ENCODE measurements around the gene CDK2. TPM values are rescaled to one million over a fixed set of nuclear protein-coding genes. Genes with fewer than 3 reads are reported as not detected.
"Not testable (repeated sequence)": the region's sequence is repeated elsewhere in the genome, so short reads cannot be mapped to it uniquely, and the experiment has no call there.

Gene CDK2
- total RNA-seq, 1 donor = 6.9 TPM

DNA sequence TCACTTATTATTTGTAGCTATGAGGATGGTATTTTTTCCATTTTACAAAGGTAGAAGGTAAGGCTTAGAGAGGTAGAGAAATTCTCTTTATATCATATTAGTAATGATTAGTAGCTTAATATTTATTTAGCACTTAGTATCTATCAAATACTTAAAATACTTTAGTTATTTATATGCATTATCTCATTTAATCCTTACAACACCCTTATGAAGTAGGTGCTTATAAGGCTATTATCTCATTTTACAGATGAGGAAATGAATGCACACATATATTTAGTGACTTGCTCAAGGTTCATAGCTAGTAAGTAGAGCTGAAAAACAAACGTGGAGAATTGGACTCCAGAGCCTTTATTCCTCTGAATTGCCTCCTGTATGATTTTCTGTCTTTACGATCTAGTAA is 18.2 kb downstream of the CDK2 start:
- Histone ChIP-seq H3K9me3 (ENCODE audit: low read depth, low read length) (no peaks in the 10 kb centered on the region), H3K27me3 (ENCODE audit: insufficient read depth, low read length) (no peaks in the 10 kb centered on the region), H3K4me3 (ENCODE audit: low read length) (no peak overlapping the region), H3K4me1 (ENCODE audit: insufficient read depth, low read length) (peaks cover 27% of the 10 kb centered on the region)

DNA sequence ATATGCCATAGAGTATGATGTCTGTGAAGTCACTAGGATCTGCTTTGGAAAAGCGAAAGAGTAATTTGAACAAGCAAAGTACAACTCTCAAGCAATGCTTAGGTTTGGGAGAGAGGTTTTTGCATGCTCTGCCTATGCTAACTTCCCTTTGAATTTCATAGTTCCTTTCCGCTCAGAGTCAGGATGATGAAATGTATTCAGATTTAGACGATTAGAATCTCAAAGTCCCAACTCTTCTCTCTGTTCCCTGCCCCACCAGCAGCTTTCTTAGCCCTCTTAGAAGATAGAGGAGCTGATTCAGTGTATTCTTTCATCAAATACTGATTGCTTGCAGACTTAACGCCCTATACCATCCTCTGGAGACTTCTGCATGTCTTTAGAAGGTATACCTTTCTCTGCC is 18.7 kb downstream of the CDK2 start:
- H3K27me3 ChIP-seq (ENCODE audit: insufficient read depth, low read length) = no peaks in the 10 kb centered on the region
- no peak overlapping the region for H3K4me3 ChIP-seq (ENCODE audit: low read length)
- H3K9me3 ChIP-seq (ENCODE audit: low read depth, low read length) = no peaks in the 10 kb centered on the region
- H3K4me1 ChIP-seq (ENCODE audit: insufficient read depth, low read length) = peaks cover 27% of the 10 kb centered on the region

DNA sequence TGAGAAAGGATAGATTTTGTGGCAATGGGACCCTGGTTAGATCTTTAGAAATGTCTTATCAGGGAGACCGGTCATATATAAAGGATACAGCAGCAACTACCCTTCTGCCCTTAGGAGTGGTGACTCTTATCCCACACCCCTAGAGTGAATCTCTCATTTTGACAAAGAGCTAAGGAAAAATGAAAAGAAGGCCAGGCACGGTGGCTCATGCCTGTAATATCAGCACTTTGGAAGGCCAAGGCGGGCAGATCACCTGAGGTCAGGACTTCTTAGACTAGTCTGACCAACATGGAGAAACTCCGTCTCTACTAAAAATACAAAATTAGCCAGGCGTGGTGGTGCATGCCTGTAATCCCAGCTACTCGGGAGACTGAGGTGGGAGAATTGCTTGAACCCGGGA is 19.3 kb downstream of the CDK2 start:
- not testable (repeated sequence) for H3K9me3 ChIP-seq (ENCODE audit: low read depth, low read length); H3K4me3 ChIP-seq (ENCODE audit: low read length); H3K27me3 ChIP-seq (ENCODE audit: insufficient read depth, low read length)
- peaks cover 27% of the 10 kb centered on the region for H3K4me1 ChIP-seq (ENCODE audit: insufficient read depth, low read length)

DNA sequence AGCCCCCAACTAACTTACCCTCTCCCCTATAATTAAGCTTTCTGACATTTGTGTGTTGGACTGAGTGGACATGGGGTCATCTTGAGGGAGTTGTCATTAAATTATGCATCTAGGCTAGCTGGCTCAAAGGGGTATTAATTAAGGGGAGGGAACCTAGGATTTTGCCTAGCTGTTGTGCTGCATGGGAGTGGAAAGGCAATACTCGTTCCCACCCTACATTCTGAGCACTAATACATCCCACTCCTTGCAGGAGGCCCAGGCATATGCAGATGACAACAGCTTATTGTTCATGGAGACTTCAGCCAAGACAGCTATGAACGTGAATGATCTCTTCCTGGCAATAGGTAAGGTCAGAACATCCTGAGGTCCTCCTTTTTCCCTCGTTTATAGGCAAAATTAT is 24.5 kb downstream of the CDK2 start:
- H3K4me1 ChIP-seq (ENCODE audit: insufficient read depth, low read length) = peaks cover 3% of the 10 kb centered on the region
- no peak overlapping the region for H3K4me3 ChIP-seq (ENCODE audit: low read length)
- no peaks in the 10 kb centered on the region for H3K27me3 ChIP-seq (ENCODE audit: insufficient read depth, low read length)
- H3K9me3 ChIP-seq (ENCODE audit: low read depth, low read length) = no peaks in the 10 kb centered on the region

DNA sequence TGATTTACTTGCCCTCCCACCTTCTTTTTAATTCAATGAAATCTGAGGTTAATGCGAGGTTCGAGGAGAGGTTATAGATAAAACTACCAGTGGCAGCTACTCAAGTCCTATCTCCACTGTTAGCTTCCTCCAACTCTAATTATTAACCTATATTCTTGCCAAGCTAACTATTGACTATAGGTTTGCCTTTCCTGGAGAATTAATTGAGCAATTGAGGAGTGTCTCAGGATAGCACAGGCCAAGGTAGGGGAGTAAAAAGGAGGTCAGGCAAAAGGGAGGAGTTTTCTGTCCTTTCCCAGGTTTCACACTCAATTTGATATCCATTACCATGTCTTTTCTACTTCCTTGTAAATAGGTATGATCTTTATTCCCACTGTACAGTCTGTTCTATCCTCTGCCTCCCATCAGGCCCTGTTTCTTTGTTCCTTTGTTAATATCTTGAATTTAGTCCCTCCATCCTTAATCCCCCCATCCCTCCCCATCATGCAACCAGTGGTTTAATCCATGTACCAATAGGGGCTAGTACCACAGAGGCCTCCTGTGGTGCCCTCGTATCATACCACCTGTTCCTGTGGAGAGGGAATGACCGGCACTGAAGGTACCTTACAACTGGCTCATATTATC is 26.7 kb downstream of the CDK2 start:
- no peaks in the 10 kb centered on the region for H3K9me3 ChIP-seq (ENCODE audit: low read depth, low read length)
- H3K4me1 ChIP-seq (ENCODE audit: insufficient read depth, low read length) = peaks cover 24% of the 10 kb centered on the region
- H3K4me3 ChIP-seq (ENCODE audit: low read length) = no peak overlapping the region
- H3K27me3 ChIP-seq (ENCODE audit: insufficient read depth, low read length) = no peaks in the 10 kb centered on the region

DNA sequence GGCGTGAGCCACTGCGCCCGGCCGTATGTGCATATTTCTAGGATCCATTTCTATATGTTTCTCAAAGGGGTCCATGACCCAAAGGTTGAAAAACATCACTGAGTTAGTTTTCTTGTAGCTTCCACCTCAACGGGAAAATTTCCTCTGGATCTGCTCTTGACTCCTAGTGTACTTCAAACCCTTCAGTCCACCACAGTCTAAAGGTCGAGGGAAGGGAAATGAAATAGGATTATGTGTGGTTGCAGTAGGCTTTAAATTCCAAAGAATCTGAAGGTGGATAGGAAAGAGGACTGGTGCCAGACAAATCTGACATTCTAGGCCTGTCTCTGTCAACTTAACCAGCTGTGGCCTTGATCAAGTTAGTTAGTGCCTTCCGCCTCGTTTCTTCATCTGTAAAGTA is 28.7 kb downstream of the CDK2 start:
- Histone ChIP-seq H3K4me1 (ENCODE audit: insufficient read depth, low read length) (peaks cover 24% of the 10 kb centered on the region), H3K4me3 (ENCODE audit: low read length) (no peak overlapping the region), H3K27me3 (ENCODE audit: insufficient read depth, low read length) (no peaks in the 10 kb centered on the region), H3K9me3 (ENCODE audit: low read depth, low read length) (no peaks in the 10 kb centered on the region)

DNA sequence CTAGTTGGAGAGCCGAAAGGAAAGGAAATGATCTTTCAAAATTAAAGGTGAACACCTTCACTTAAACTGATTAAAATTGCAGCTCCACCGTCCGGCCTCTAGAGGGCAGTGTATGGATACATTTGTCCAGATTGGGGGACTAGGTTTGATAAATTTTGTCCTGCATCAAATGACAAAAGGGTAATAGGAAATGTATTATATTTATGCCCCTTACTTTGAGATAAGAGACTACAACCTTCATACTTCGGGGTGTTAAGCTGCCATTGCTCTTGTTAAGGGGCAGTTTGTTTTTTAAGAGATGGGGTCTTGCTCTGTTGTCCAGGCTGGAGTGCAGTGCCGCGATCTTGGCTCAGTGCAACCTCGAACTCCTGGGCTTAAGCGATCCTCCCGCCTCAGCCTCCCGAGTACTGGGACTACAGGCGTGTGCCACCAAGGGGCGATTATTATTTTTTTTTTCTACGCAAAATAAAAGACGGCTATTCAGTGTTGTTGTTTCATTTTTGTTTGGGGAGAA is 29.6 kb downstream of the CDK2 start:
- no peaks in the 10 kb centered on the region for H3K9me3 ChIP-seq (ENCODE audit: low read depth, low read length)
- H3K27me3 ChIP-seq (ENCODE audit: insufficient read depth, low read length) = no peaks in the 10 kb centered on the region
- peak overlapping the region; percentile 41 for H3K4me3 ChIP-seq (ENCODE audit: low read length)
- peaks cover 24% of the 10 kb centered on the region for H3K4me1 ChIP-seq (ENCODE audit: insufficient read depth, low read length)

DNA sequence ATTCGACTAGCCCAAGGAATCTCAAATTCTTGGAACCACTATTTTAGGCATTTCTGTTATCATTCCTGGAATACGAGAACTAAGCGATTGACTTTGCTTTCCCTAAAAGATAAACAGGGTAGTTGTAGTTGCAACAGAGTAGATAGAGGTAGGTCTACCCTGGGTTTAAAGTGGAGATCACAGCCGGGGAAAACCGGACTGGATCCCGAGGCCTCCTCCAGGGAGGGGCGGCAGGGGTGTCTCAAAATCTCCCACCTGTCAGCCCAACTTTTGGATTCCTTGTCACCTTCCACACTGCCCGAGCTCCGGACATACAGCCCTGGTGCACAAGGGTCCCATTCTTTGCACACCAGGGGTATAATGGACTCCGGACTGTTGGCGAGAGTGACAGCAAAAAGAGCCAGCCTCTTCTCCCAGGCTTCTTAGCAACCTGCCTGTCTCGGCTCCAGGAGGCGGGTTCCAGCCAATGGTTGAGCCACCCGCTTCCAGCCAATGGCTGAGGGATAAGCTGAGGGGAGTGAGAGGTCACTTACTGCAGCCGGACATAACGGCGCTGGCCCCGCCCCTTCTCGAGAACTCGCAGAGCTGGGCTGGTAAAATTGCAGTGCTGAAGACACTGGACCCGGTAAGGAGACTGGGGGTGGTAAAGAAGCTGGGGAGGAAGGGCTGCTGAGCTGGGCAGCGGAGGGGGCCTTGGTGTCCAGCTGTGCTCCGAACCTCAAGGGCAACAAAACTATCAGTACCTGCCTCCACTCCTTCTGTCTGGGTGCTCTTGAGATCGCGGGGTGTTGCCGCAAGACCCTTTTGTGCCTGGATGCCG is 30.3 kb downstream of the CDK2 start, which contains the start of gene SUOX:
Gene SUOX (plus strand): TSS at position 562 of the 820 bp plus-strand sequence. CDS start 4,946 bp downstream, outside the sequence.
- H3K9me3 ChIP-seq (ENCODE audit: low read depth, low read length) = no peaks in the 10 kb centered on the region
- peak within 1 kb of the TSS; percentile 41 for H3K4me3 ChIP-seq (ENCODE audit: low read length)
- no peaks in the 10 kb centered on the region for H3K27me3 ChIP-seq (ENCODE audit: insufficient read depth, low read length)
- peaks cover 24% of the 10 kb centered on the region for H3K4me1 ChIP-seq (ENCODE audit: insufficient read depth, low read length)

DNA sequence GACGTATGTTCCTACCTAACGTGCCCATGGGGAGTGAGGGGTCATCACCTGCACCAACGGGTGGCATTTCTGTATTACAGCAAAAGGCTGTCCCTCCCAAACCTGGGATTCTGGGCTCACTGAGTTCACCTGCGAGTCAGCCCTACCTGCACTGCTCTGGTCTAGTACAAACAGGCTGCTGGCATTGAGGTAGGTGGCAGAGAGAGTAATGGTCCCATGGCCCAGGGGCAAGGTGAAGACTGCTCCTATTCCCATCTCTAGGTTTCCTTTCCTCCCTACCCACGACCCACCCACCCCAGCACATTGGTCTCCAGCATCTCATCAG is 30.9 kb downstream of the CDK2 start:
- no peaks in the 10 kb centered on the region for H3K9me3 ChIP-seq (ENCODE audit: low read depth, low read length)

DNA sequence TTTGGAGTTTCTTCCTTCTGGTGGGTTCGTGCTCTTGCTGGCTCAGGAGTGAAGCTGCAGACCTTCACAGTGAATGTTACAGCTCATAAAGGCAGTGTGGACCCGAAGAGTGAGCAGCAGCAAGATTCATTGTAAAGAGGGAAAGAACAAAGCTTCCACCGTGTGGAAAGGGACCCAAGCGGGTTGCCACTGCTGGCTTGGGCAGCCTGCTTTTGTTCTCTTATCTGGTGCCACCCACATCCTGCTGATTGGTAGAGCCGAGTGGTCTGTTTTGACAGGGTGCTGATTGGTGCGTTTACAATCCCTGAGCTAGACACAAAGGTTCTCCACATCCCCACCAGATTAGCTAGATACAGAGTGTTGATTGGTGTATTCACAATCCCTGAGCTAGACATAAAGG is 32.9 kb downstream of the CDK2 start:
- not testable (repeated sequence) for H3K27me3 ChIP-seq (ENCODE audit: insufficient read depth, low read length); H3K9me3 ChIP-seq (ENCODE audit: low read depth, low read length); H3K4me3 ChIP-seq (ENCODE audit: low read length)
- H3K4me1 ChIP-seq (ENCODE audit: insufficient read depth, low read length) = peaks cover 24% of the 10 kb centered on the region

More for the DNA sequence above, 30.9 kb downstream of the CDK2 start:
- Histone ChIP-seq H3K4me3 (ENCODE audit: low read length) (peak overlapping the region; percentile 41), H3K27me3 (ENCODE audit: insufficient read depth, low read length) (no peaks in the 10 kb centered on the region), H3K4me1 (ENCODE audit: insufficient read depth, low read length) (peaks cover 24% of the 10 kb centered on the region)

DNA sequence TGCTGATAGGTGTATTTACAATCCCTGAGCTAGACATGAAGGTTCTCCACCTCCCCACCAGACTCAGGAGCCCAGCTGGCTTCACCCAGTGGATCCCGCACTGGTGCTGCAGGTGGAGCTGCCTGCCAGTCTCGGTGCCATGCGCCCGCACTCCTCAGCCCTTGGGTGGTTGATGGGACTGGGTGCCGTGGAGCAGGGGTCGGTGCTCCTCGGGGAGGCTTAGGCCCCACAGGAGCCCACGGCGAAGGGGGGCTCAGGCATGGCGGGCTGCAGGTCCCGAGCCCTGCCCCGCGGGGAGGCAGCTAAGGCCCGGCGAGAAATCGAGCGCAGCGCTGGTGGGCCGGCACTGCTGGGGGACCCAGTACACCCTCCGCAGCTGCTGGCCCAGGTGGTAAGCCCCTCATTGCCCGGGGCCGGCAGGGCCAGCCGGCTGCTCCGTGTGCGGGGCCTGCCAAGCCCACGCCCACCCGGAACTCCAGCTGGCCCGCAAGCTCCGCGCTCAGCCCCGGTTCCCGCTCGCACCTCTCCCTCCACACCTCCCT is 33.4 kb downstream of the CDK2 start:
- not testable (repeated sequence) for H3K27me3 ChIP-seq (ENCODE audit: insufficient read depth, low read length); H3K4me3 ChIP-seq (ENCODE audit: low read length); H3K9me3 ChIP-seq (ENCODE audit: low read depth, low read length)
- peaks cover 24% of the 10 kb centered on the region for H3K4me1 ChIP-seq (ENCODE audit: insufficient read depth, low read length)

DNA sequence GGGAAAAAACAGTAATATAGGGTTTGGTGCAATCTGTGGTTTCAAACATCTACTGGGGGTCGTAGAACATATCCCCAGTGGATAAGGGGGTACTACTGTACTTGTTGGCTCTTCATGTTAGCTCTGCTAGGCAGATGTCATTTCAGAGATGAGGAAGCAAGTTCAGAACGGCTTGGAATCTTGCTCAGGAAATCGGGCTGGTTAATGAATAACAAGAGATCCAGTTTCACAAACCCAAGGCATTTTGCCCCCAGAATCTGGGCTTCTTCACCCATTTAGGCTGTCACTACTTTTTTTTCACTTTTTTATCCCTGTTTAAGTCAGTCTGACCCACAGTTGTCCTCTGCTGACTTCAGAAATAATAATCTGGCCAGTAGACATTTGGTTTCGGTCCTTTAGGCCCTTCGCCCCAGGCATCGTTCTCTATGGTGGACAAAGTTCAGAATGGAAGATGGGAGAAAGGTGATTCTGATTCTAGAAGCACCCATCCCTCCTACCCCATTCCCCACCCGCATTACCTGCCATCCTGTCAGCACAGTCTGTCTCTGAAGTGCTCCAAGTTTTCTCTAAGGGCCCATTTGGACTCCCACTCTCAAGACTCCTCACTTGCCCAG is 35.0 kb downstream of the CDK2 start:
- H3K4me3 ChIP-seq (ENCODE audit: low read length) = no peak overlapping the region
- peaks cover 24% of the 10 kb centered on the region for H3K4me1 ChIP-seq (ENCODE audit: insufficient read depth, low read length)
- no peaks in the 10 kb centered on the region for H3K27me3 ChIP-seq (ENCODE audit: insufficient read depth, low read length)
- no peaks in the 10 kb centered on the region for H3K9me3 ChIP-seq (ENCODE audit: low read depth, low read length)

DNA sequence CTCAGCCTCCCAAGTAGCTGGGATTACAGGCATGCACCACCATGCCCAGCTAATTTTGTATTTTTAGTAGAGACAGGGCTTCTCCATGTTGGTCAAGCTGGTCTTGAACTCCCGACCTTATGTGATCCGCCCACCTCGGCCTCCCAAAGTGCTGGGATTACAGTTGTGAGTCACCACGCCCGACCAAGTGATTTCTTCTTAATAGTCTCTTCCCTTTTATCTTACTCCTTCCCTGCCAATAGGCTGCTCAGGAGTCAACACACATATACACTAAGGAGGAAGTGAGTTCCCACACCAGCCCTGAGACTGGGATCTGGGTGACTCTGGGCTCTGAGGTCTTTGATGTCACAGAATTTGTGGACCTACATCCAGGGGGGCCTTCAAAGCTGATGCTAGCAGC is 36.7 kb downstream of the CDK2 start:
- not testable (repeated sequence) for H3K27me3 ChIP-seq (ENCODE audit: insufficient read depth, low read length); H3K9me3 ChIP-seq (ENCODE audit: low read depth, low read length); H3K4me3 ChIP-seq (ENCODE audit: low read length)
- peaks cover 18% of the 10 kb centered on the region for H3K4me1 ChIP-seq (ENCODE audit: insufficient read depth, low read length)

DNA sequence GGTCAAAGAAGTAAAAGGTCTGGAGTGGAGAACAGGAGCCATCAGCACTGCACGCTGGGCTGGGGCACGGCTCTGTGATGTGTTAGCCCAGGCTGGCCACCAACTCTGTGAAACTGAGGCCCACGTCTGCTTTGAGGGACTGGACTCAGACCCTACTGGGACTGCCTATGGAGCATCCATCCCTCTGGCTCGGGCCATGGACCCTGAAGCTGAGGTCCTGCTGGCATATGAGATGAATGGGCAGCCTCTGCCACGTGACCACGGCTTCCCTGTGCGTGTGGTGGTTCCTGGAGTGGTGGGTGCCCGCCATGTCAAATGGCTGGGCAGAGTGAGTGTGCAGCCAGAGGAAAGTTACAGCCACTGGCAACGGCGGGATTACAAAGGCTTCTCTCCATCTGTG is 37.6 kb downstream of the CDK2 start:
- Histone ChIP-seq H3K4me3 (ENCODE audit: low read length) (no peak overlapping the region), H3K27me3 (ENCODE audit: insufficient read depth, low read length) (no peaks in the 10 kb centered on the region), H3K4me1 (ENCODE audit: insufficient read depth, low read length) (peaks cover 18% of the 10 kb centered on the region), H3K9me3 (ENCODE audit: low read depth, low read length) (no peaks in the 10 kb centered on the region)

Data from mononuclear cell (primary cell).